HG03175 (cell line): ENCODE measurements around the gene MFRP.

Experiments used
- ATAC-seq: cut with Tn5 transposase; IDR thresholded peaks from one replicate; pipeline ENCODE4 v1.9.1; 2021; ENCODE audit warnings: mild to moderate bottlenecking, moderate library complexity; ENCODE audit not compliant: unreplicated experiment

MFRP gene

GRCh38 chr11:119319136-119319699 is 27.3 kb downstream of the MFRP start:
- ATAC-seq: no peak

- ATAC-seq: no peak
These were observed 28.0 kb downstream of the MFRP start for GRCh38 chr11:119318240-119319135.

DNA sequence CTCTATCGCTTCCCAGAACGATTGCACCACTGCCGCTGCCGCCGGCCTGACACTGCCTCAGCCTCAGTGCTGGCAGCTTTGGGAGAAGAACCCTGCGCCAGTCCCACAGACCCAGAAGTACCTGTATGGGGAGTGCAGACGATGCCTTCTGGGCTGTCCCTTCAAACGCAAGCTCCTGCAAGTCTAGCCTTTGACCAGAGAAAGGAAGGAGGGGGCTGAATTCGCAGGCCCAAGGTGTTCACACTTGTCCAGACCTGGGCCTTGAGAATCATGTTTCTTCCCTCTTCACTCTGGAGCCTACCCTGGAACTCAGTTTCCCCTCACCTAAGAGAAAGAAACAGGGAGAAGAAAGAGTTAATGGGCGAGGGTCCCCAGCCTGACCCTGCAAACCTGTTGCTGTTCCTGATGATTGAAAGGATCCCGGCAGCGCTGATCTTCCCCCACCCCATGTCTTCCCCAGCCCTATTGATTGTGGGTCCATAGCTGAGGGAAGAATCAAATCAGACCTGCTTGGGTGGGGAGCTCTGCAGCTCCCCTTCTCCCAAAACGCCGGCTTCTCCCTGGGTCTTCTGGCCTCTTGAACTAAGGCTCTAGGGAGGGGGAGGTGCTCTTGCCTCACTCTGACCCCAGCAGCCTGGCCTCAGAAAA is 28.8 kb downstream of the MFRP start:
- ATAC-seq: no peak

DNA sequence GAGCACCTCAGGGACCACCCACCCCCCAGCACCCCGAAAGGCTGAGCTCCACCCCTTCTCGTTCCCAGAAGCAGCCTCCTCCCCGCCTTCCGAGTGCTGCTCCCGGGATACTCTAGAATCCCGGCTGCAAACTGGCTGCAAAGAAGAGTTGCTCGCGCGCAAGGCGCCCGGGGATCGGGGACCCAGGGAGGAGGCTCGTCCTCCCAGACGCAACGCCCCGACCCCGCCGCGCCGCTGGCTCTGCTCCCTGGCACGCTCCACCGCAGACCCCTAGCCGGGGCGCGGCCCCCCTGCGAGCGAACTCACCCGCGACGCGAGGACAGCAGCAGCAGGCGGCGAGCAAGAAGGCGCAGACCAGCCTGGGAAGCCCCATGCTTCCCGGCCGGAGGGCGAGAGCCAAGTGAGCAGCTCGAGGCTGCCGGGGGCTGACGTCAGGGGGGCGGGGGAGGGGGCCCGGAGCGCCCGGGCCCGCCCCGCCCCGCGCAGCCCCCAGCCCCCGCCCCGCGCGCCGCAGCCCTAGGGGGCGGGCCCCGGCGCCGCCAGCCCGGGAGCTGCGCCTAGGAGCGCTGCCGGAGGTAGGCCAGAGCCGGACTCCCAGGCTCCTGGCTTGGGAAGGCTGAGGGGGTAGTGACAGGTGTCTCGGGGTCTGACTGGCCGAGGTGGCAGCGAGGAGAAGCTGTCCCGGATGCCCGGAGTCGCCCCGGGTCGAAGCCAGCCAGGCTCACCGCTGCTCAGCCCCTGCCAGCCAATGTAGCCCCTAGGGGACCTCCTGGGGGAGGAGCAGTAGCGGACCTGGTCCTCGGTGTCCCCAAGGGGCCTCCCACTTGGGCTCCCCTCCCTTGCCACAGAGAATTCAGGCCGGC is 29.5 kb downstream of the MFRP start, which contains the start of gene MCAM:
MCAM (minus strand) TSS at position 402 of the 863 bp plus-strand sequence; CDS start at position 373, 29 bp downstream.
- ATAC-seq: no peak

DNA sequence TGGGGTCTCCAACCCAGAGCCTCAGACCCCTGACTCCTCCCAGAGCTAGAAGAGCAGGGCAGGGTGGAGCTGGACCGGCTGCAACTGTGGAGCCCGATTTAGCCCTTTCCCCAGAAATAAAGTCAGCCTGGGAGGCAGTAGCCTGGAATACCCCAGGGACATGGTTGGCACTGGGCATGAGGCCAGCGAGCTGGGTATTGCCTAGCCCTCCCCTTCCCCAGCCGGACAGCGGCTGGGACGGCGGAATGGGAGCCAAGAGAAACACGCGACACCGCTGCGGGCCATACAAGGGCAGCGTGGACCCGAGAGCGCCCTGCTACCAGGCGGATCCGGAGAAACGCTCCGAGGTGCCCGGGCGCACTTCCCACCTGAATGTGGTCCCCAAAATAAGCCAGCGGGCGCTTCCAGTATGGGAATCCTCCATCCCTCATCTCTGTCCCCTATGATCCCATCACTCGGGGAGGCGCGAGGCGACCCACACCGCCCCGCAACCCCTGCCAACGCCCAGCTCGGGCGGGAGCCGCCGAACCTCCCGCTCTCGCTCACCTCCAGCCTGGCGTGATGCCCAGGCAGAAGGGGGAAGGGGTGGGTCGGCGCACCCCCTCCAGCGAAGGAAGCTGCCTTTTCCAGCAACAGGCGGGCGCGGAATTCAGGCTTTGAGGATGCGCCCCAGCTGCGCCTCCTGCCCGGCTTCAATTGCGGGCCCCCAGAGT is 30.3 kb downstream of the MFRP start:
- no peak for ATAC-seq

GRCh38 chr11:119315131-119316015 is 31.1 kb downstream of the MFRP start:
- no peak for ATAC-seq

GRCh38 chr11:119314726-119315125 is 31.8 kb downstream of the MFRP start:
- ATAC-seq: no peak

GRCh38 chr11:119310682-119311052 is 35.8 kb downstream of the MFRP start:
- ATAC-seq: no peak

- ATAC-seq: no peak
These were observed 36.4 kb downstream of the MFRP start for GRCh38 chr11:119309953-119310681.

DNA sequence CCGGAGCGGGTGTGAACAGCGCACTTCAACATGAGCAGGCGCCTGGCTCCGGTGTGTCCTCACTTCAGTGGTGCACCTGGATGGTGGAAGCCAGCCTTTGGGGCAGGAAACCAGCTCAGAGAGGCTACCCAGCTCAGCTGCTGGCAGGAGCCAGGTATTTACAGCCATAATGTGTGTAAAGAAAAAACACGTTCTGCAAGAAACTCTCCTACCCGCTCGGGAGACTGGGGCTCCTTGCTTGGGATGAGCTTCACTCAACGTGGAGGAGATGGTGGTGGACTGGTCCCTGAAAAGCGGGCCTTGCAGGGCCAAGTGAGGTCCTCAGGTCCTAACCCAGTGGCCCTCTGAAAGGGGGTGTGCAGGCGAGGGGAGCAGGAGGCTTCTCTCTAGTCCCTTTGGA is 37.1 kb downstream of the MFRP start:
- ATAC-seq: no peak

- ATAC-seq: no peak
These were observed 38.5 kb downstream of the MFRP start for GRCh38 chr11:119307974-119308373.

- ATAC-seq: no peak
These were observed 39.3 kb downstream of the MFRP start for GRCh38 chr11:119307219-119307618.

DNA sequence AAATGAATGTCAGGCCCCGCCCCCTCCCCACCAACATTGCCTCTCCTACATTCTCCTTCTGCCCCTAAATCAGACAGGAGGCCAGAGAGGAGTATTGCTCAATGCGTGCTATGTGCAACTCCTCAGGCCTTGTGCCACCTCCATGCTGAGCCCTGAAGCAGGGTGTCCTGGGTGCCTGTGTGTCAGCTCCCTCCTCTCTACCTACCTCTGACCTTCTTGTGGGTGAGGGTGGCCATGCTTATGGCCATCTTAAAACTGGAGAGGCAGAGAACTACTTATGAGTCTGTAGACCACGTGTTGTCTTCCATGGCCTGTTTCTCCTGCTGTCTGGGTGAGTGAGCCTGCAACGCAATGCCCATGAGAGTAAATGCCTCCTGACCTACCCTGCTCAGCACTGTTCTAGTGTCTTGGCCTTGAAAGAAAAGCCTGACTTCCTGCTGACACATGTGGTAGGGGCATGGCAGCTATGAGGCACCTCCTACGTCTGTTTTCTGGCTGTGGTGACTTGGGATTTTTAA is 40.1 kb downstream of the MFRP start:
- ATAC-seq: no peak

DNA sequence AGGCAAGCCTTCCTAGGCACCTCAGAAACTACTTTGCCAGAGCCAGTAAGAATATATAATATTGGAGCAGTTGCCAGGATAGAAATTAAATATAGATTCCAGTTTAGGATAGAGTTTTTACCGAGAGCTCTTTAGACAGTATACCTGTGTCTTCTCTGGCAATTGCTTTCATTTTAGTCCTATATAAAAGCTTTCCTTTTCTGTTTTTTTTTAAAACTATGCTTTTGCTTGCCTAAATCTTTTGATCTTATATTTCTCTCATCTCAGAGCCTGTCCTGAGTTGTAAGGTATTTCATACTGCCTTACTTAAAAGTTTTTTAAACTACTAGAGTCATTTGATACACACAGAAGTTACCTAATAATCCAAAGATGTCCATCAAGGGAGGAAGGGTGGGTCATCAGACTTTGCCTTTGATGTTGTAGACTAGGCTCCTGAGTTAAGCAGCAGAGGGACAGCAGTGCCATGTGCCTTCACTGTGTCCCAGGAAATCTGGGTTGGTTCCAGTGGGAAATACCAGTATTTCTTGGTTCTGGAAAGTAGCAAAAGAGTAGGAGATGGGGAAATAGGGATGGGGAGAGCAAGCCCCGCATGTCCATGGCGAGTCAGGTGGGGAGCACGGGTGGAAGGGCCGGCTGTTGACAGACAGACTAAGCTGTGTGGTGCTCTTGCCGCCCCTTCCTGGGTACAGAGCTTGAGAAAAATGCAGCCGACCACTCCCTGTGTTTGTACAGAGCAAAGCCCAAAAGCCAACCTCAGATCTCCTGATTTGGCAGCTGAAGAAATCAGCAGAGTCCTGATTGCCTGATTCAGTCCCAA is 40.7 kb downstream of the MFRP start:
- no peak for ATAC-seq

- no peak for ATAC-seq
These were observed 43.2 kb downstream of the MFRP start for GRCh38 chr11:119303227-119303718.

- ATAC-seq: no peak
These were observed 46.1 kb downstream of the MFRP start for GRCh38 chr11:119300198-119300964.

DNA sequence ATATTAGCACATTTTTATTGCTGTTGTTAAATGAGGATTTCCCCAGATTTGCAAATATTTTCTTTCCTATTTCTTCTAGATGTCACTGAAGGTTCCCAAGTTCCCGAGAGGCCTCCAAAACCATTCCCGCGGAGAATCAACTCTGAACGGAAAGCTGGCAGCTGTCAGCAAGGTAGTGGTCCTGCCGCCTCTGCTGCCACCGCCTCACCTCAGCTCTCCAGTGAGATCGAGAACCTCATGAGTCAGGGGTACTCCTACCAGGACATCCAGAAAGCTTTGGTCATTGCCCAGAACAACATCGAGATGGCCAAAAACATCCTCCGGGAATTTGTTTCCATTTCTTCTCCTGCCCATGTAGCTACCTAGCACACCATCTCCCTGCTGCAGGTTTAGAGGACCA is 47.1 kb downstream of the MFRP start:
- ATAC-seq: no peak
